GM18517 (cell line): ENCODE measurements around the gene EPHA5.
"Not testable (repeated sequence)": the region's sequence is repeated elsewhere in the genome, so short reads cannot be mapped to it uniquely, and the experiment has no call there.

Experiments used
- ATAC-seq: cut with Tn5 transposase; IDR thresholded peaks from one replicate; pipeline ENCODE4 v1.9.1; 2021; ENCODE audit warnings: mild to moderate bottlenecking, moderate library complexity; ENCODE audit not compliant: unreplicated experiment

EPHA5 gene

DNA sequence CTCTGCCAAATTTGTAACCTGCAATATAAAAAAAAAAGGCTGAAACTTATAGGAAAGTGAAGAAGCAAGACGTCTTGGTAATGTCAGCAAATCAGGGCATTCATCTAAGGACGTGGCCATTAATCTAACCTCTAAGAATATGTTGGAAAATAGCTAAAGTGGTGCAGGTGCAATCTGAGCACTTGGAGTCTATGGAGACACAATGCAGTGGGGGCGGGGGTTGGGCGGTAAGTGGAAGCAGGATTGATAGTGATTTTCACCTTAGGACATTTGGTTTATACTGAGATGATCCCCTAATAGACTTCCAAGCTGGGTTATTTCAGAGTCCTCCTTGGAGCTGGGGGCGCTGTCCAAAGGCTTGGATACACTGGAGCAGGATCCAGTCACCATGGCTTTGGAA is 283.4 kb downstream of the EPHA5 start:
- no peak for ATAC-seq

DNA sequence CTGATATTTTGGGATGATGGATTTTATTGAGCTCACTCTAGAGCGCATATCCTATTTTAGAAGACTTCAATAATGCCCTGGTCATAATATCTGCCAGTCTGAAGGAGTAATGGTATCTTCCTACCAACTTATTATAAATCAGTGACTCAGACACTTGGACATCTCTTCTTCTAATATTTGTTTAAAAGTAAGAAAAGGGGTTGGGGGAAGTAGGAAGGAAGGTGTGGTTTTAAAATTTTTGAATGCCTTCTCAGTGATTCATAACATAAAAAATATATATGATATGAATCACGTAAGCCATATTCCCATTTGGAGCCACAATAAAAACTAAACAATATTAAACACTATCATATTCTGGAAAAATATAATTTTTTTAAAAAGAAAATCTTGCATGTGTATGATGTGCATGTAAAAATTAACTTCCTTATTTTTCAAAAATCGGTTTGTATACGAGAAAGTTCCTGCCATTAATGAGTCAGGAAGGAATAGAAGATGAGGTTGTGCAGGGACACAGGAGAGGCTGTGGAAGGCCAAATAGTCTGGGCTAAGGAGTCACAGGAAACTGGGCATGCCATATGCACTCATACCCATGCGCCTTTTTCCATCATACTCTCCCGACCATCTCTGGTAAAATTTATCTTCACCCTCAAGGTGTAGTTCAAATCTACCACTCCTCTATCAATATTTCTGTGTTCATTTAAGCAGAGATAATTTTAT is 286.5 kb downstream of the EPHA5 start:
- no peak for ATAC-seq

DNA sequence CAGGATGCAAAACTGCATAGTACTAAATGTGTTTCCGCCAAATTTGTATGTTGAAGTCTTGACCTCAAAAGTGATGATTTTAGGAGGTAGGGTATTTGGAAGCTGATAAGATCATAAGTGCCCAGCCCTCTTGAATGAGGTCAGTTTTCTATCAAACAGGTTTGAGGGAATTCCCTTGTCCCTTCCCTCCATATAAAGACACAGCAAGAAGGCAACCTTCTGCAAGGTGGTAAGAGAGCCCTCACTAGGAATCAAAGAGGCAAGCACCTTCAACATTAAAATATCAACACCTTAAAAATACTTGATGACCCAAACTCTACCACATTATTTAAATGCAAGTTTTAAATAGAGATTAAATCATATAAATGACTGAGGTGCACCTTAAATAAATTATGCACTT is 288.6 kb downstream of the EPHA5 start:
- no peak for ATAC-seq

DNA sequence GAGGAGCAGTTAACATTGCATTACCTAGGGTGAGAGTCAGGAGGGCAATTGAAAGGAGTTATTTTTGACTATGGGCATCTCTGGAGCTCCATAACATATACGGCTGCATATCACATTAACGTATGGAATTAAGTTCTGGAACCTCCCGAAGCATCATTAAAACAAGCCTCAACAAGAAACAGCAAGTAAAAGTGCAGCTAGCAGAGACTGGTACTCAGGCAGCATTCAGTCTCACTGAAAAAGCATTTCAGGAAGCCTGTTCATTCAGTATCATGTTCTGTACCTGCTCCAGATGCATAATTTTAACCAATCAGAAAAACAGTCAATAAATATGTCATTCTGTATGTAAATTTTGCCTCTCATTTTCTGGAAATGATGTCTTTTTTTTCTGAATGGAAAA is 299.6 kb downstream of the EPHA5 start:
- ATAC-seq = no peak

DNA sequence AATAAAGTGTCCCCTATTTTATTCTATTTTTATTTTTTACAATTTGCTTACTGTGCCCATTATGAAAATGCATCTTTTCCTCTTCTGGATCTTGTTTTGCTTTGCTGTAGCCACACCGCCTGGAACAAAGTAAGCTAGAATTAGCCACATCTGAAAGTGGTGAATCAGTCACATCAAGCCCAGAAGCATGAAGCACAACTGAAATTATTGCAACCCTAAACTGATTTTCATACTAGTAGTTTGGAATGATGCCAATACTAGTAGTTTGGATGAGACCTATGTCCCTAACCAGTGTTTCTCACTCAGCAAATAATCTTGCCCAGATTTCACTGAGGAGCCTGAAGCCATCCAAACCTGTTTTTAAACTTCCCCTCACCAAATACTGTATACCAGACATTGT is 303.0 kb downstream of the EPHA5 start:
- ATAC-seq = no peak

DNA sequence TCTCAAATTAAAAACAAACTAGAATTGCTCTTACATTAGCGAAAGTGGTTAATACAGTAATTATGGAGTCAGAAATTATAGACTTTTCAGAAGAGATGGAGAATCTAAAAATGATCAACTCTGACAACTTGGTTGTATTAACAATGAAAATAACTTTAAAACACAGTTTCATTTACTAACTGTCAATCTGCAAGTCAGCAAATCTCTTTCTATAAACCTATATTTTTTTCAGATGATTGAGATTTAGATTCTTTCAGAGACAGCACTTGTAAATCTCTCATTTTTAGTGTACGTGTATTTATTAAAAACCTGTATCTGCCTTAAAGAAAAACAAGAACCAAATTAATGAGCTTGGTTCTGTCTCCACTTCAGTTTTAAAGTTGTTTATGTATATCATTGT is 311.4 kb downstream of the EPHA5 start:
- ATAC-seq = no peak

DNA sequence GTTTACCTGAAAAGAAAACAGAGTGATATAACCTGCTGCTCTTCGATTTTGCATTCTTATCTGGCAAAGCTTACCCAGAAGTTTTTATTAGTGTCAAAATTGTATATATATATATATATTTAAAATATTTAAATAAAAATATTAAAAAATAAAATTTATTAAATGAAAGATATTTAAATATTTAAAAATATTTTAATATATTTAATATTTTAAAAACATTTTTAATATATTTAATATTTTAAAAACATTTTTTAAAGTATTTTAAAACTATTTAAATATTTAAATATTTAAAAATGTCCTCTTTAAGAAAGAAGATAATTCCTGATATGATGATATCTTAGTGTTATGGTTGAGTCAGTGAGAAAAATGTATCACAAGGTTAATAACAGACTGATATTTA is 317.2 kb downstream of the EPHA5 start:
- no peak for ATAC-seq

DNA sequence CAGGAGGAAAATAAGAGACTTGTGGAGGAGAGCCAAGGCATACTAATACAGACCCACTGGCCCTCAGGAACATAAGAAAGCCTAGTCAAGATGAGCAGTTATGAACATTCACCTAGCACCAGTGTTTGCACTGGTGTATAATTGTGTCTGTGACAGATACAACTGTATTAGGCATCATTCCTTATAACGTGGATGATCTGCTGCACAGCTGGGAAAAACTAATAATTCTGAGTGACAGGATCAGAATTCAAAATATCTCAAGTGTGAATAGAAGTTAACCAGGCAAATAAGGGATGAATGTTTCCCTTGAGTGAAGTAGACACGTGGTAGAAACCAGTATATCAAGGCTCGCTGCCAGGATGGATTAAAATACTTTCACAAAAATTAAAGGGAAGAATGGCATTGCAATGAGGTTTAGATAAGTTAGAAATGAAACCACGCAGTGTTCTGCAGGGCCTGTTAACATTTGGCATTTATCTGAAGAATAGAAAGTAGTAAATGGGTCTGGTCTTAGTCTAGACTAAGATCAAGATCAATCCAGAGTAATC is 325.9 kb downstream of the EPHA5 start:
- no peak for ATAC-seq

DNA sequence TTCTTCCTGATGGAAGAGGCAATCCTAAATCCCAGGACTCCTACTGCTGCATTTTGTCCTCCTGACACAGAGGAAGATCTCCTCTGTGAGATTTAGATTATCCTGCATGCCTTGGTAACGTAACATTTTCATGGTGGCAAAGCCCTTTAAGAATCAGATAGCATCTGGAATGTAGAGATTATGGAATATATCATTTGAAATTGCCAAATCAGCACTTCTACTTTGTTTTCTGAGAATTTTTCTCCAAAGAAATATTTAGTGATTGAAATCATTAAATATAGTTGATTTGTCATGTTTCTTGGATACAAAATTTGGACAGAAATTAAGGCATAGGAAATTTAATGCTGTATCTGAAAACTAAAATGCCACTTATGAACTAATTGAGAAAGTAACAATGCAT is 326.9 kb downstream of the EPHA5 start:
- no peak for ATAC-seq

DNA sequence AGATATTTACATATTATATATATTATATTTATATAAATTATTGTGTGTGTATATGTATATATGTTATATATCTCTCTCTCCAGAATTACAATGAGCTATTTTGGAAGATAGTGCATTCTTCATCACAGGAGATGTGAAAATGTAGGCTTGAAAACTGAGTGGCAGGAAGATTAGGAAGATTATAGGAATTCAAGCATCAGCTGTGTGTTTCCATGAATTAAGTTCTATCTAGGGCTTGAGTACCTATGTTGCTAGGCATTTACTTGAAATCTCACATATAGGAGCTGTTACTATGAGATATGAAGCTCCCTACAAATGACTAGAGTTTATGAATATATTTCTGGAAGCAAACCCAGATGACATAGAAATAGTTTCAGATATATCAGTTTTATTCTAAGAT is 328.7 kb downstream of the EPHA5 start:
- ATAC-seq = no peak

DNA sequence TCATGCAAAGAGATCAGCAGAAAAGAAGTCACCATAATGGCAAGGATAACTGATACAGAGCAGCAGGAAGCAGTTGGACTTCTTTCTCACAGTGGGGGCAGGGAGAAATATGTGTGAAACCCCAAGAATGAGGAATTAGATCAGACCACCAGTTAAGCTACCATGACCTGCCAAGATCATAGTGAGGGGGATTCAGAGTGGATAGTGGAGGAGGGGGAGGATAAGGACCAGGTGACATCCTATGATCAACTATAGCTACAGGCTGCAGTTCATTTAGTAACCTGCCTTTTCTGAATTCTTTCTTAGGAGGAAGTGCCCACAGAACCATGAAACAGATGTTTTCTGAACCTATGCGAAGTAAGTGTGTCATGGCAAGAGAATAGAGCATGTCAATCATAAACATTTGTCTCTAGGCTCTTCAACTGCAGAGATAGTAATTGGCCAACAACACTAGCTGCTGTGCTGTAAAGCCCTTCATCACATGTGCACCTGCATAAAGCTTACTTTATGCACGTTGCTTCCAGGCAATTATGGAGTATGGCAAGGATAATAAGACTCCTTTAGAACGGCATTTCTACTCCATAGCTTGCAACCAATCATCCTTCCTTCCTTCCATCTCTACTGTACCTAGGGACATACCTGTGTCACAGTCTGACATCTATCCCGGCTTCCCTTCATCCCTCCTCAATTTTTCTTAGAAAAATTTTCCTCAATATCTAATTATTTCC is 329.7 kb downstream of the EPHA5 start:
- ATAC-seq = no peak

DNA sequence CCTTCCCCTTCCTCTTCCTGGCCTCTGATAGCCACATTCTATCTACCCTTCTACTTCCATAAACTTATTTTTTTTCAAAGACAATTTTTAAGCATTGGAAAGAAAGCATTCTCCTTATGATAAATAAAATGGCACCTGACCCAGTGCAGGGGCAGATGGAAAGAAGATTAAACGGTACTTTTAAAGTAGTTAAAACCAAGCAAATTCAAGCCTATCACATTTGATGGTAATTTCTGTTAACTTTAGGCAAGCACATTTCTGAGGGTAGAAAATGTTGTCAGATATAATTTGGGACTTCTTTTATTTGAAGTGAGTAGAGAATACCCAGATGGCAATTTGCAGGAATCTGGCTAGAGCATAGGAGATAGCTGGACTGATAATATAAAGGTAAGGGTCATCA is 332.9 kb downstream of the EPHA5 start:
- no peak for ATAC-seq

DNA sequence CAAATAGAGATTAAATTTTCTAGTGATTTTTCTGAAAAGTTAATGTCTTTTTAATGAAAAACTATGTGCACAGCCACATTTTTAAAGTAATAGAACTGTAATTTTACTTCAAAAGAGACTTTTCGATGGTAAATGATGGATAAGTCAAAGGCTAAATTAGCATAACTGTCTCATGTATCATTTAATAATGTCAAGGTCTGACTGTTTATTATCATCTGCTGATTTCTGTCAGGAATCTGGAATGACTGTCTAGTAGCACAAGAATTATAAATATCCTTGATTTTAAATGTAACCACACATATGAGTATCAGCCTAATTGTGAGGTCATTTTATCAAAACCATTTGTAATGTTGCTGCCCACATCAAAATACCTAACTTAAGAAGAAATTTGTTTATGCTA is 333.8 kb downstream of the EPHA5 start:
- no peak for ATAC-seq

DNA sequence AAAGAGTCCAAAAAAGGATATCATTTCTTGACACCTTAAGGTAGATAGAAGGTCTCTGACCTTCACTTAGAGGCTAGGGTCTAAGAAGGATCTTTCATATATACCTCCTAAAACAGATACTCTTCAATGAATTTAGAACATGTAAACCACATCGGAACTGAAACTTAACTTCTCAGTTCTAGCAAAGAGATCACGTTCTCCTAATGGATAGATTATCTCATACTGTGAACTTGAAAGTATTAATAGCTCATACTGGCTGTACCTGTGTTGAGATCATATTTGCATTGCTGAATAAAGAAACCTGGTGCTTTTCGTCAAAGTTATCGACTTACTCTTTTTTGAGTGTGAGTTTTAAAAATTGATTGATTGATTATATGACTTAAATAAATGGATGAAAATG is 353.8 kb downstream of the EPHA5 start:
- ATAC-seq = no peak

DNA sequence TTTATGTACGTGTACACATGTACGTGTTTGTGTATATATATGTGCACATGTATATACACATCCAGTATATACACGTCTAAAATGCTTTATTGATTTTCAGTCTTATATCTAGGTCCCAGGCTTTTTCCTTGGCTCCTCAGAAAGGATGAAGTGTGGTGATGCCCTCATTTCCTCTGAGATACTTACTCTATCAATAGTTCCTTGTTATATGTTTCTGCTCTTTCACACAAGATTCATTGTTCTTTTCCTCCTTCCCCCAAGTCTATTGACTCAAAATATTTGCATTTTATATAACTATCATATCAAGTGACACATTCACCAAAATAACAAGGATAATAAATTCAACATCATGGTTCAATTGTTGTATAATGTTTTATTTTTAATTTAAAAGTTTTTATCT is 359.2 kb downstream of the EPHA5 start:
- no peak for ATAC-seq

DNA sequence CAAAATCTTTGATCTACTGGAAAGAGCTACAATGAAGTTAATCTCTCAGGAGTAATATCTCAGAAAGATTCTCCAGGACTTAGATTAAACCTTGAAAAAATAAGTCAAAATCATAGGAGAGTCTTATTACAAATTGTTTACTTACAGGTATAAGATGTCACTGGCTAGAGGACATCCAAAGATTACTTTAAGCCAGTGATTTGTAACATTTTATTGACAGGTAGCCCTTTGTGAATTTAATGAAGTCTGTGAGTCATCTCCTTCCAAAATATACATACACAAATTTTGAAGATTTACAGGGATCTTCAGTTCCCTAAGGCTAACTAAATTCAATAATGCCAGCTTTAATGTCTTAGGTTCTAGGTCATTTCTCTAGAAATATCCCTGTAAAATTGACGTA is 359.7 kb downstream of the EPHA5 start:
- no peak for ATAC-seq

DNA sequence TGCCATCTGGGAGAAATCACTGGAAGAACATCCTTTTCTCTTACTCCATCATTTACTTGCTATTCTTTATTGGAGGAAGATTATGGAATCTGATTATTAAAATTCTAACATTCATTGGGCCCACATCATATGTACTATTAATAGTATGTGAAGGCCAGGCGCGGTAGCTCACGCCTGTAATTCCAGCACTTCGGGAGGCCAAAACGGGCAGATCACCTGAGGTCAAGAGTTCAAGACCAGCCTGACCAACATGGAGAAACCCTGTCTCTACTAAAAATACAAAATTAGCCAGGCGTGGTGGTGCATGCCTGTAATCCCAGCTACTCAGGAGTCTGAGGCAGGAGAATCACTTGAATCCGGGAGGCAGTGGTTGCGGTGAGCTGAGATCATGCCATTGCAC is 361.7 kb downstream of the EPHA5 start:
- ATAC-seq = not testable (repeated sequence)

DNA sequence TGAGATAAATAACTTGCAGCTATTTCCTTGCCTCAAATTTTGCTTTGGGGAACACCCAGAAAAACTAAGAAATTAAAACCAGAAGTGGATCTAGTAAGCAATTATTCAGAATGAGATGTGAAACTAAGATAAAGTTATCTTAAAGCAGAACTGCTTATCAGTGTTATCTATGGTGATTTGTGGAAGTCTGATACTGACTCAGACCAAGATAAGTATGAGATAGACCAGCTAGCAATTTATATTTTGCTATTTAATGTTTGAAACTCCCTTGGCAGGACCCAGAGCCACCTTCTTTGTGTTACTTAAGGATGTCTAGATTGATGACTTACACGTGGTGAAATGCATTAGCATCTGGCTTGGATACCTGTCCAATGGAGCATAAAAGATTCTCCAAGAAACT is 368.1 kb downstream of the EPHA5 start:
- no peak for ATAC-seq

DNA sequence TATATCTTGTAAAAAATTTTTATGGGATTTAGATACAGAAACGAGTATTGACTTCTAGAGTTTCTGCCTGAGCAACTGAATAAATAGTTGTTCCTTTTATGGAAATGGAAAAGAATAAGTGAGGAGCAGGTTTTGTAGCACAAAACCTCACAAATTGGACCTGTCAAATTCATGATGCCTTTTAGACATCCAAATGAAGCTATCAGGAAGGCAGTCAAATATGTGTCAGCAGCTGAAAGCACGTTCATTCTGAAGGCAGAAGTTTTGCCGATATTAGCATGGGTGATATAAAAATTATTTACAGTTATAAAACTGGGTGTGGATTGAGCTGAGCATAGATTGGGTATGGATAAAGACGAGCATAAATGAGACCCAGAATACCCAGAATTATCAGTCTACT is 374.0 kb downstream of the EPHA5 start:
- no peak for ATAC-seq

DNA sequence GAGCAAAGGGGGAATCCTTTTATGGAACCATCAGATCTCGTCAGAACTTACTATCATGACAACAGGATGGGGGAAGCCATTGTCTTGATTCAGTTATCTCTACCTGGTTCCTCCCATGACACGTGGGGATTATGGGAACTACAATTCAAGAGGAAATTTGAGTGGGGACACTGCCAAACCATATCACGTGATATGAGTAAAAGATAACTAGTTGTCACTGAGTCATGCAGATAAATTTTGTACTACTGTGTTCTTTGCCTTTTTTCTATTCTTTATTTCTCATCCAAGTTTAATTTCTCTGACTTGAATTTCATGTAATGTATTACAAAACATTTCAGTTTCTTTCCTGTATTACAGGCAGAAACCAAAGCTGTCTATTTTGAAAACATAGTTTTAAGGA is 383.2 kb downstream of the EPHA5 start:
- no peak for ATAC-seq
